Keratinocyte (primary cell): ENCODE data around the gene ANKRD34A. TPM values are rescaled to one million over a fixed set of nuclear protein-coding genes. Genes with fewer than 3 reads are reported as not detected.

Source experiments
- DNase-seq: peaks from one replicate; pipeline ENCODE4 v3.0.0-alpha.2; 2011; ENCODE audit warnings: low read depth, missing footprints, low spot score
- FAIRE-seq: peaks from 2 replicates; lab custom pipeline; 2011; peaks lifted over from hg19 to GRCh38; lab: Jason Lieb, UNC
- H2AFZ ChIP-seq: 2 replicates; pipeline ENCODE4 v1.6.0; 2012; ENCODE audit warnings: low read length, control low read depth, inconsistent platforms; ENCODE audit not compliant: control insufficient read depth
- H3K27ac ChIP-seq: 2 replicates; pipeline ENCODE4 v1.5.1; 2011; ENCODE audit warnings: low read length; ENCODE audit not compliant: control insufficient read depth, insufficient read depth
- H3K27me3 ChIP-seq: 3 replicates; pipeline ENCODE4 v1.6.0; 2011; ENCODE audit warnings: low read length; ENCODE audit not compliant: control insufficient read depth, insufficient read depth; ENCODE audit errors: extremely low read depth
- H3K36me3 ChIP-seq, 2 experiments: 2 replicates in 1 of 2; 3 replicates in 1 of 2; pipeline ENCODE4 v1.5.1; 2011; ENCODE audit warnings: low read length in 2 of 2, mild to moderate bottlenecking in 1 of 2; ENCODE audit not compliant: control insufficient read depth in 2 of 2, insufficient read depth in 2 of 2; ENCODE audit errors: extremely low read depth in 1 of 2
- H3K4me1 ChIP-seq: 3 replicates; pipeline ENCODE4 v1.5.1; 2011; ENCODE audit warnings: low read length; ENCODE audit not compliant: control insufficient read depth, insufficient read depth; ENCODE audit errors: extremely low read depth
- H3K4me2 ChIP-seq: 3 replicates; pipeline ENCODE4 v1.6.0; 2011; ENCODE audit warnings: low read depth, low read length; ENCODE audit not compliant: control insufficient read depth, insufficient read depth; ENCODE audit errors: extremely low read depth
- H3K4me3 ChIP-seq, 3 experiments: fragments of 200-600 bp in 1 of 3; sonication (generic) in 1 of 3; 2 replicates in 2 of 3; 3 replicates in 1 of 3; pipeline ENCODE4 v1.5.1; 2011 to 2016; ENCODE audit warnings: low read length in 3 of 3, mild to moderate bottlenecking in 3 of 3, control low read depth in 2 of 3, inconsistent platforms in 1 of 3, low read depth in 1 of 3, mixed read lengths in 1 of 3, mixed run types in 1 of 3, moderate library complexity in 1 of 3; ENCODE audit not compliant: control insufficient read depth in 2 of 3, insufficient read depth in 2 of 3; ENCODE audit errors: extremely low read depth in 1 of 3
- H3K79me2 ChIP-seq: 2 replicates; pipeline ENCODE4 v1.6.0; 2012; ENCODE audit warnings: low read length; ENCODE audit not compliant: control insufficient read depth, insufficient read depth
- H3K9ac ChIP-seq: 3 replicates; pipeline ENCODE4 v1.6.0; 2011; ENCODE audit warnings: low read length; ENCODE audit not compliant: control insufficient read depth, insufficient read depth; ENCODE audit errors: extremely low read depth
- H3K9me1 ChIP-seq: 3 replicates; pipeline ENCODE4 v1.6.0; 2011; ENCODE audit warnings: low read length; ENCODE audit not compliant: control insufficient read depth, insufficient read depth; ENCODE audit errors: extremely low read depth
- H3K9me3 ChIP-seq: 2 replicates; pipeline ENCODE4 v1.5.1; 2012; ENCODE audit warnings: low read depth, low read length; ENCODE audit not compliant: control insufficient read depth
- H4K20me1 ChIP-seq: 3 replicates; pipeline ENCODE4 v1.6.0; 2011; ENCODE audit warnings: low read length; ENCODE audit not compliant: control insufficient read depth, insufficient read depth; ENCODE audit errors: extremely low read depth
- CTCF ChIP-seq, 3 experiments: IDR thresholded peaks in 1 of 3; conservative IDR thresholded peaks in 1 of 3; optimal IDR thresholded peaks in 1 of 3; 2 replicates in 2 of 3; 3 replicates in 1 of 3; pipeline versions ENCODE3 to v1.5.1; 2011; ENCODE audit warnings: low read length in 3 of 3, mild to moderate bottlenecking in 3 of 3, moderate library complexity in 2 of 3, control low read depth in 1 of 3, inconsistent platforms in 1 of 3; ENCODE audit not compliant: insufficient read depth in 2 of 3; ENCODE audit errors: extremely low read depth in 1 of 3
- EZH2 ChIP-seq: IDR thresholded peaks from one replicate; pipeline ENCODE4 v1.6.1; 2012; ENCODE audit warnings: inconsistent platforms, mild to moderate bottlenecking, low read length, moderate library complexity
- dilution Hi-C: fragments of 300-500 bp; cut with MboI; formaldehyde crosslinking; loops from one replicate; pipeline ENCODE4 v1.7.0; 2020; ENCODE audit warnings: low sequenced_read_pairs; ENCODE audit not compliant: extremely low pct_ligation_motif_present
- polyA plus RNA-seq, 5 experiments: library from polyadenylated mRNA; depleted of rRNA in 3 of 5; stranded (reverse) in 3 of 5; stranded (forward) in 1 of 5; unstranded in 1 of 5; fragments of >200 nt; gene quantifications; 1 replicate in 1 of 5; 2 replicates in 3 of 5; 3 replicates in 1 of 5; pipeline versions ENCODE4 v1.2.1 to v1.2.3, GENCODE V29; 2011 to 2012; ENCODE audit warnings: missing spikeins in 2 of 5, low read depth in 1 of 5, low replicate concordance in 1 of 5

The ANKRD34A gene
- polyA plus RNA-seq, 1 donor (not counting 4 experiments of a cell fraction or from before 2014, with no cell fraction given), result 0.83 TPM

- dilution Hi-C loops, result no loop called here
- H3K27me3 ChIP-seq, result no peaks in the 10 kb centered on the region
- FAIRE-seq (no peak), DNase-seq (no peak)
- H3K4me1 ChIP-seq, result peaks cover 30% of the 10 kb centered on the region
- H3K4me3 ChIP-seq, result peak overlapping the region in 2 of 3 experiments; percentile 4 to 18
- H2AFZ ChIP-seq, result peak overlapping the region; percentile 83
- TF ChIP-seq CTCF (optimal IDR thresholded peaks at IDR 0.05 in 1 of 3, IDR thresholded peaks at IDR 0.05 in 1 of 3, conservative IDR thresholded peaks at IDR 0.05 in 1 of 3; ENCODE audit: extremely low read depth in 1 of 3, insufficient read depth in 2 of 3, low read length in 3 of 3) (no peak), EZH2 (no peak)
- no peaks in the 10 kb centered on the region for H3K36me3 ChIP-seq
- peak overlapping the region; percentile 69 for H3K4me2 ChIP-seq
- H3K9me3 ChIP-seq, result no peaks in the 10 kb centered on the region
- peak overlapping the region; percentile 14 for H3K9ac ChIP-seq
- no peaks in the 10 kb centered on the region for H3K9me1 ChIP-seq
- H3K27ac ChIP-seq, result peak overlapping the region; percentile 42
- H3K79me2 ChIP-seq, result no peaks in the 10 kb centered on the region
- H4K20me1 ChIP-seq, result no peaks in the 10 kb centered on the region
Measured at GRCh38 chr1:145985502-145986439, 21.4 kb upstream of the ANKRD34A start.

GRCh38 chr1:145985129-145985501, 20.7 kb upstream of the ANKRD34A start:
- dilution Hi-C loops, result no loop called here
- no peak for TF ChIP-seq CTCF (optimal IDR thresholded peaks at IDR 0.05 in 1 of 3, IDR thresholded peaks at IDR 0.05 in 1 of 3, conservative IDR thresholded peaks at IDR 0.05 in 1 of 3; ENCODE audit: extremely low read depth in 1 of 3, insufficient read depth in 2 of 3, low read length in 3 of 3)
- TF ChIP-seq EZH2, result no peak
- Histone ChIP-seq H3K4me1 (peaks cover 34% of the 10 kb centered on the region), H3K79me2 (no peaks in the 10 kb centered on the region), H2AFZ (peak overlapping the region; percentile 83), H3K9ac (peak overlapping the region; percentile 14), H3K27me3 (no peaks in the 10 kb centered on the region), H3K4me2 (peak overlapping the region; percentile 69), H3K4me3 (peak overlapping the region in 2 of 3 experiments; percentile 4 to 18), H3K27ac (peak overlapping the region; percentile 42), H4K20me1 (no peaks in the 10 kb centered on the region), H3K9me1 (no peaks in the 10 kb centered on the region), H3K9me3 (no peaks in the 10 kb centered on the region), H3K36me3 (no peaks in the 10 kb centered on the region)
- FAIRE-seq, result no peak
- no peak for DNase-seq
